T-helper 1 cell treated with Interleukin-12 subunit alpha and Interleukin-12 subunit beta and Interleukin-4 antibody, amounts not matched to agents 30 ng/mL and 1 ng/mL, for 36 hours (primary cell): Measurements from ENCODE around the gene NRG3. TPM values are rescaled to one million over a fixed set of nuclear protein-coding genes. Genes with fewer than 3 reads are reported as not detected.

Experiments used
- intact Hi-C: fragments of 100-400 bp; cut with micrococcal nuclease; formaldehyde crosslinking; loops from one replicate; pipeline ENCODE4 v1.15.1; 2024
- total RNA-seq: library from RNA; stranded (reverse); gene quantifications from 2 replicates; pipeline ENCODE4 v1.2.3, GENCODE V29; 2022

Gene NRG3
- total RNA-seq, 1 donor from 2014 or later, result not detected

DNA sequence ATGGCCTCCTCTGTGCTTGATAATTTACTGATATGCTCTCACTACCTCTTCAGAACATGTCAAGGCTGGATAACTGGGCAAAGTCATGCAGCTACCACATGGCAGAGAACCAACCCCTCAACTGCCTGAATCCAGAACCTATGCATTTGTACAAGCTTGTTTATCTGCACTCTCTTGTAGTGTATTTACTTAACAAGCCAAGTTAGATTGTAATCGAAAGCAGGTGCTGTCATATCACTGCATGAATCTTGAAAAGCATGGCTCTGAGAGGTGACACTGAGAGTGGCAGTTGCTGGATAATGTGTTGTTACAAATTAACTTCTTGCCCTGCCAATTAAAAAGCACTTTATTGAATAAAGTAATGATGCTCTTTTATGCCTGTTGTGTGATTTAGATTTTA is 588.6 kb downstream of the NRG3 start:
- intact Hi-C loops, result no loop called here

DNA sequence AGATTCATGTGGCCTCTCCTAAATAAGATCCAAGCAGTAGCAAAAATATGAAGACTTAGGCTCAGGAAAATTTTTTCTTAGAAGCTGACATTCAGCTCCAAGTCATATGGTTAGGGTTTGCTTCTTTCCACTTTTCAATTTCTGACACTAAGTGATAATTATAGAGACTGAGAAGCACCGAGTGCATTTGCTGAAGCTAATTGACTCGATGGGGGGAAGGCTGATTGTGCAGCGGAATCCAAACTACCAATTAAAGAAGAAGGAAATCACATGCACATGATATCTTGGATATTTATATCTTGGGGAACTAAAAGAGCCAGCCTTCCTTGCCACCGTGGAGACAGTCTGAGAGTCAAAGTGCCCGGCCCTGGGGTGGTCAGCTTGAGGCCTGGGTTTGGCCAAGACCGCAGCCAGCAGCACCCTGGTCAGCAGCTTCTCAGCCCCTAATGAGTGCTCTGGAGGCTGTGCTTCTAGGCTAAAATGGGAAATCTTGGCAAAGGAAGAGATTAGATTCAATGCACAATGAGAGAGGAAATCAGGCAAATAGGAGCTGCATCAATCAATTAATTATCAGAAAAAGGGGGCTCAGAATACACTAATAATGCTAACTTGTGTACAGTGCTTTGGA is 589.3 kb downstream of the NRG3 start:
- intact Hi-C loops, result no loop called here

DNA sequence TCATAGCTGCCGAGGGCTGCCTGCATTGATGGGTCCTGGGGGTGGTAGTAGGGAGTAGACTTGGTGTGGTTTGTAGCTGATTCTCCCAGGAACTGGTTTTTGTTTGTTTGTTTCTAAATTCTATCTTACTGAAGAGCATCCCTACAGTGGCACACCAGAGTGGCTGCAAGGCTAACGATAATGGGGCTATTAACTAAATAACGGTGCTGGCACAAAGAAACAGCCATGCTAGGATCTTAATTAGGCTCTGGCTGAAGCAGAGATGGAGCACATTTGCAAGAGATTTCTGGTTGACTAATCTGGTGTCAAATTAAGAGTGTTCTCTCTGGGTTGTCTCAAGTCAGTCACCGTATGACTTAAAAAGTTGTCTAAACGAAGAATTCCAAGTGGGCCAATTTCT is 590.0 kb downstream of the NRG3 start:
- intact Hi-C loops, result no loop called here

DNA sequence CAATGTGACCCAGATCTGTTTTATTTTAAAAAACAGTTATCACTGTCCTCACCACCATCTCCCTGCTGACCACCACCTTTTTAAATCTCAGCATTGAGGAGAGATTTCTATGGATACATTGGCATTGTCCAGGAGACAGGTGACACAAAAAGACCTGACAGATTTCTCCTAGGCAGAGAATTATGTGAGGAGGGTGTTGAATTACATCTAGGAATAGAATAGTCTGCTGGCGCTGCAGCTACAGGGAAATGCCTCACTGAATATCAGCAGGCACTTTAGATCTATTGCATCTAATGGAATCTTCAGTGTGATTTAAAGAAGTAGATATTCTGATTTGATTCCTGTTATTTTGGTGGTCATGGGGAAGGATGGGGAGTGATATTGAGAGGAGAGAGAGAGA is 593.5 kb downstream of the NRG3 start:
- intact Hi-C loops, result no loop called here

DNA sequence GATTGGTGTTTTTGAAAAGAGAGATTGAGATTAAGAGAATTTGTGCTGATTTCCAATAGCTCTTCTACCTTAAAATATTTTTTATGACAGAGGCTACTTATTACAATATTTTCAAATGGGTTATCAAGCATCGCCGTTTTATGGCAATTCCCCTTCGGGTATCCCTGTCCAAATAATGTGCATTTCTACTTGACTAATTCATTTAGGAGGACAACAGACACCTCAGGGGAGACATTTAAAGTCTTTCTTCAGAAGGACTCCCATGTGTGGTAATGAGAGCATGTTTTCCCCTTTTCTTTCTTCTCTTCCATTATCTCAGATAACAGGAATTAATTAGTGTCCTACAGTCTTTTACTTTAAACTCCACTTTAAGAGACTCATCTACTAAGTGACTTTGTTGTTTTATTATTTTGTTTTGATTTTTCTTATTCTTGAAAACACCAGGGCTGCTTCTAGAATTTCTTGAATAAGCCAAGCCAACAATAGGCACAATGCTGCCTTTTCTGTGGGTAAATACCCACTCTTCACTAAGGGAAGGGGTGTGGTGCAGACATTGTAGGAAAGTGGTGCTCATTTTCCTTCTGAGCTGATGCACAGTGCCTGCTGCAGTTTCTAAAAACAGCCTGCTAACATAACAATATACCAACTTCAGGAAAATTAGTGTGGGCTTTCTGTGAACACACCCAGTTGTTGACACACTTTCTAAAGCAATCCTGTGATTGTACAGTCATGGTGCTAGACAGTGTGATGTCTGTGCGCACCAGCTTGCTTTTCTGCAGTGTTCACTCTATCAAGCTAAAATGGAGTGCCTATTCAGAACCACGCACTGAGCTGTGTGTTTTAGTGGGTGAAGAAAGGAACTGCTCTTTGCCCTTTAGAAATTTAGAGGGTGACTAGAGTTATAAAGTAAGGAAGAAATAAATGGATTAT is 597.7 kb downstream of the NRG3 start:
- intact Hi-C loops, result no loop called here

DNA sequence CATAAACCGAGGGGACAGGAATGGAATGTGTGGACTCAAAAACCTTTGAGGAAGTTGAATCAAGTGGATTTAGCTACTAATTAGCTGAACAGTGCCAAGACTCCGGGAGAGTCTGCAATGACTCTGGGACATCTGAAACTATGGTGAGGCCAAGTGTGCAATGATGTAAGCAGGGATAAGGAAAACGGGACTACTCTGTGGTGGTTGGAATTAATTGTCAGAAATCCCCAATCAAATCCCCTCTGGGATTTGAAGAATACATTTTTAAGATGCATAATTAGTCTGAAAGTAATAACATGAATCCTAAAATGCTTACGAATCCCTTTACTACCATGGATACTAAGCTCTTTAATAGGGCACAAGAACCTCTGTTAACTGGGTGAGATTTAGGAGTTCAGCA is 602.8 kb downstream of the NRG3 start:
- intact Hi-C loops, result no loop called here

DNA sequence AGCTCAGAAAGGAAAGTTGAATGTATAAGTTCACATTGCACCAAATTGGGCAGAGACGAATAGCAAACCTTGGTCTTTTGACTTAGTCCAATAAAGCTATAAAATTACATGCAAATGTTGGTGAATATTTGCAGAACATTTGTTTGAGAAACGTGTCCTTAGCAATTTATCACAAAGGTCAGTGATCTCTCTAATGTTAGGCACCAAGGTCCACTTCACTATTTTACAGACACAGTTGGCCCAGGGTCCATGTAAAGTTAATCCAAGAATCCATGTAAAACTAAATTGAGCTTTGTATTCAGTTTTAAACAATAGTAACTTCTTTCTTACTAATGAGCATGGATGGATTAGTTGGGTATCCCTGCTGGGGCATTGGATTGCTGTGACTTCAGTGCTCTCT is 617.7 kb downstream of the NRG3 start:
- intact Hi-C loops, result no loop called here

DNA sequence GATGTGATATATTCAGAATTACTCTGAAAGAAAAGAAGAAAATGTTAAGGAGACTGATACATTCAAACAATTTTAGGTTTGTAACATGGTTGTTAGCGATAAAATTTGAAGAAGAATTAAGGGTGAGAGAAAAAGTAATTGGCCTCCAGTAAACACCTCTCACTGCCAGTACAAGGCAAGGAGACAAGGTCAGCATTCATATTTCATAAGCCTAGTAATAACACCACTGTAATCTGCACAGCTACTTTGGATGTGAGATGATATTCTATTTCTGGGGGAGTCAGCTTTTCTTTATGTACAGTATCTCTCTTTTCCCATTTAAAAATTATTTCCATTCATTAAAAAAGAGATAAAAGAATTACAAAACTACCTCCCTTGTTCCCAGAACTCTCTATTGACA is 621.1 kb downstream of the NRG3 start:
- intact Hi-C loops, result no loop called here

DNA sequence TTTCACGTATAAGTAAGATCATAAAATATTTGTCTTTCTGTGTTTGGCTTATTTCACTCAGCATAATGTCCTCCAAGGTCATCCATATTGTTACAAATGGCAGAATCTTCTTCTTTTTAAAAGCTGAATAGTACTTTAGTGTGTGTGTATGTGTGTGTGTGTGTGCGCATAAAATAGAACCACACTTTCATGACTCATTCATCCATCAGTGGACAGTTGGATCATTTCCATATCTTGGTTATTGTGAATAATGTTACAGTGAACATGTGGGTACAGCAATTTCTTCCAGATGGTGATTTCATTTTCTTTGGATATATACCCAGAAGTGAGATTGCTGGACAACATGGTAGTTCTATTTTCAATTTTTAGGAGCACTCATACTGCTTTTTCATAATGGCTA is 622.4 kb downstream of the NRG3 start:
- intact Hi-C loops, result no loop called here

DNA sequence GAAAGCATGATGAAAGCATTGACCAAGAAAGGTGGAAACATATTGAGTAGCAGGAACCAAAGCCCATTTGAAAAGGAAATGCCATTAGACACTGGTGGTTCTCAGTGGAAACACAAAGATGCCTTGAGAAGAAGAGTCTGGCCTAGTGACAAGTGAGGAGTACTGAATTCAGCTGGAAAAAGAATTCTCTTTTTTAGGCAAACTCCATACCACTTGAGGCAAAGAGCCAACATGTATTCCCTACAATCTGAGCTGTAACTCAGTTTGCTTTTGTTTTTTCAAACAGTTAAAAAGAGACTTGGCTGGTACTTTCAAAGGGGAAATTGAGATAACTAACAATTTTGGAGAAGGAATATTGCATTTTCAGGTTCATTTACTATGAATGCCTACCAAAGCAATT is 624.0 kb downstream of the NRG3 start:
- intact Hi-C loops, result no loop called here

DNA sequence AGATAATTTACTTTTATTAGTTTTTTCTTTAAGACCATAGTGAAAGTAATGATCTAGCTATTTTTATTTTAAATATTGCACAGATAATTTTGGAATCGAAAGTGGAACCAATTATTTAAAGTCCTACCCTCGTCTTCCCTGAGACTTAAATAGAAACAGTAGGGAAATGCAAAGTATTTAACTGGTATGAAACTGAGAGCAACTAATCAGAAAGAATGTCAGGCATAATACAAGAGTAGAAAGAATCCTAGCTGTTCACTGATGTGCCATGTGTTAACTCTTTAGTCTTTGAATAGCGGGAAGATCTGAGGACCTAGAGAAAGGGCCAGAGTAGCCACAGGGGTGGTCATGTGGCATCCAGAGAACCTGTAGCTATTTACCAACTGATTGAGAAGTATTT is 630.0 kb downstream of the NRG3 start:
- intact Hi-C loops, result no loop called here

DNA sequence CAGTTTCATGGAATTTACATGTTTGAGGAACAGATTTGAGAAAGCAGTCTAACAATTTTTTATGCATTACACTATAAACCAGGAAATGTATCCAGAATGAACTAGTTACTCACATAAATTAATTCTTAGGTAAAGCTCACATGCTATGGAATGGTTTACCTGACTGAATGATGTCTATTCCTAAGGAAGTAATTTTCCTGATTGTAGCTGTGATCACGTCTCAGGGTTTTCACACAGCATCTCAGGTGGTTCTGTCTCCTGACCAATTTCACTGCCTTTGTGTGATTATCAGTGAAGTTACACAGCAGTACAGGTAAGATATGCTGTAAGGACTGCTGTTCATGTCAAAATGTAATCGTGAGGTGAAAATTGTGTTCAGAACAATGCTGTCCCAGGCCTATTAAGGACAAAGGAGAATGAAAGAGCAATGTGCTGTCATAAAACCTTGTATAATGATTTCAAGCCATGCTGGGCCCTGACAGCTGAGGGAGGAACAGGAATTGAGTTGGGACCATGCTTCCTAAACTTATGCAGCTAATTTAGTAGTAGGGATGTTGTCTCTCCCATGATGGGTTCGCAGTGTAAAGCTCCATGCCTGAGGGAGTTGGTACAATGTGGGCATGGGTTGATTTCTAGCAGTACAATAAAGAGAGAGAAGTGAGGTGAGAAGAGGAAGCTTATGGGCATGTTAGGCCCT is 631.8 kb downstream of the NRG3 start:
- intact Hi-C loops, result no loop called here

DNA sequence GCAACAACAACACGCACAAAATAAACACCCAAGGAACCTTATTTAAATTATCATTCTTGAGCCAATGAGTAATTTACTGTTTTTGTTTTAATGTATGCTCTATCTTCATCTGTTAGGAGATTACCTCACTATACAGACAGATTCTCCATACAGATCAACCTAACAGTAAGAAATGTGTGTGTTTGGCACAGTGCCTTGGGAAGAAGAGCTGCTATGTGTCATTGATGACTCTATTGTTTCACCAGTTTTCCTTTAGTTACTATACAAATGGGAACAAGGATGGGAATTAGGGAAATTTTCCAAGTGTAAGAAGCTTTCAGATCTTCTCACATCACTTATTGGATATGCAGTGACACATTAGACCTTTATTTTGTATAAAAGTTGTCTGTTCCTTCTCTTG is 640.3 kb downstream of the NRG3 start:
- intact Hi-C loops, result no loop called here

DNA sequence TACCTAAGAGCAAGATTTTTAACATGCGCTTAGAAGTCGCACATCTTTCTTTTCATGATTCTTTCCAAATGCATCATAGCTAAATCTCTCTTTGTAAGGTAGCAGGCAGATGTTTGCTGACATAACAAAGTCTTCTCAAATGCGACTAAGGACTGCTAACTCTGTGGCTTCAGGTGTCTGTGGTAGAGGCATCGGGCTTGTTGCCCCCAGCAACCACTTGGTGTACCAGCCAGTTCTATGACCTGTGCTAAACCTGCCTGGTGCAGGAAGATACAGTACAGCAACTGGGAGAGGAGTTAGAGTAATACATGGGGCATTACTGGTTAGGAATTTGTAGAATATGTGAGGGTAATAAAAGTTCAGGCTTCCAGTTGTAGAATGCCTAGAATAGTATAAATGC is 654.1 kb downstream of the NRG3 start:
- intact Hi-C loops, result no loop called here

DNA sequence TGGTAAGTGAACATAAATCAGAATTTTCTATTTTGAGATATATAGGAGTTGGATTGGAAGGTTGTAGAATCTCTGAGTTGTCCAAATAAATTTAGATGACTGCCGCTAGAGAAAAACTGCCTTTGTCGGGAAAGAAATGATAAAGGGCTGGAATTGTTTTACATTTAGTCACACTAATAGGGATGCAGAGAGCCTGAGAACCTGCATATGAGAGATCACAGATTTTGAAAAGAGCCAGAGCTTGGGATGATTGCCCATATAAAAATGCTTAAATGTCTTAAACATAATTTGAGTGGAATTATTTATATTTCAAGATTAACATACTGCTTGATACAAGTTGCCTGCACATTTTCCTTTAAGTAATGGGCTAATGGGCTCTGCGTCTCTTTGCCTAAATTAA is 660.5 kb downstream of the NRG3 start:
- intact Hi-C loops, result no loop called here

DNA sequence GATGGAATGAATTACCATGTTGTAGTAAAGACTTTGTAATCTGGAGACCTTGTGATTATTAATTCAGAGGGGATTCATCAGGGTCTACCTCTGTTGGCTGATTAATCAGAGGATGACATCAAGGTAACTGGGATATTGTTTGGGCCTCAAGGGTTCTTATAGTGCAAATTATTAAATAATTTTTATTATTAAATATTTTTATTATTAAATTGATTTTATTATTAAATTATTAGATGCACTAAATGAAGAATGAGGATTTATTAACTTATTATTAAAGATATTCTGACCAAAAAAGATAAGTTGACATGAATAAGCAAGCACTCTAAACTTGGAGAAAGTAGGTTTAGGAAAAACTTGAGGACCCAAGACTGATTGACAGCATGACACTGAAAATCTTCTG is 661.7 kb downstream of the NRG3 start:
- intact Hi-C loops, result no loop called here

DNA sequence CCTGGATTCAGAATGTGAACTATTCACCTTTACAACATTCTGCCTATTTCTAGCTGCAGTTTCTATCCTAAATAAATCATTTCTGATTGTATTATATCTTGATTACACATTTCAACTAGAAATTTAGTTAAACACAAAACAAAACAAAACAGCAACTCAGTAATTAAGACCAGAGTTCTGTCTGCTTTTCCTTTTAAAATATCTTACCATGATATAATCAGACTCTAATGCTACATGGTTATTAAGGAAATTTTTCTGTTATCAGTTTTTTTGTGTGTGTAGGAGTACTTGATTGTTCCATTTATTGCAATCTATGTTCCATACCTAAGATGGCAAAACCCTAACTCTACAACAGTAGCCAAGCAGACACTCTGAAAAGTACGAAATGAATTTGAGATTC is 663.3 kb downstream of the NRG3 start:
- intact Hi-C loops, result no loop called here

DNA sequence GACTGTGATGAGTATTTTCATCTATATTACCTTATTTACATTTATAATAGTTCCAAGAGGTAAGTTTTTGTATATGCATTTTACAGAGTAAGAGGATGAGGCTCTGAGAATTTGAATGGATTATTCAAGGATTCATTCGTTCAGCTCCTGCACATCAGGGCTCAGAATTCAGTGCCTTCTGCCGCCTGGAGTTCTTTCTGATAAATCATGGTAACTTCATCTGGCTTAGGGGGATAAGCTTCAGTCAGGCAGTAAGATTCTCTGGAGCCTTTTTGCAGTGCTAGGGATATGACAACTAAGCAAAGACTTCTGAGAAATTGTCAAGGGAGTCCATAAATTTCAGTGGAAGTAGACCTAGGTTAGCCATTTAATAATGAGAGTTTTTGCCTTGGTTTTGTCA is 668.6 kb downstream of the NRG3 start:
- intact Hi-C loops, result no loop called here

DNA sequence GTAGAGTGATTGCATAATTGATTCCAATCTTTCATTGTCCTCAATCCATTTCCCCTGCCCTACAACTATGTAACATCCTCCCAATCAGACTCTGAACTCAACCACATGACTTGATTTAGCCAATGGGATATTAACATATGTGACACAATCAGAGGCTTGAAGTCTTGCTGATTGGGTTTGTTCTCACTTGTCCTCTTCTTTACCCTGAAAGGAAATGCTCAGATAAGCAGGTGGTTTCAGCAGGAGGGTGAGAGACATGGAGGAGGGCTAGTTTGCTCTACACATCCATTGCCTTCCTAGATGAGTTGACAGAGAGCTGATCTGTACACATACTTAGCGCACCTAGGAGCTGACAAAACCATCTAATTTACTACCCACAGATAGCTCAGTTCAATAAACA is 669.4 kb downstream of the NRG3 start:
- intact Hi-C loops, result no loop called here

DNA sequence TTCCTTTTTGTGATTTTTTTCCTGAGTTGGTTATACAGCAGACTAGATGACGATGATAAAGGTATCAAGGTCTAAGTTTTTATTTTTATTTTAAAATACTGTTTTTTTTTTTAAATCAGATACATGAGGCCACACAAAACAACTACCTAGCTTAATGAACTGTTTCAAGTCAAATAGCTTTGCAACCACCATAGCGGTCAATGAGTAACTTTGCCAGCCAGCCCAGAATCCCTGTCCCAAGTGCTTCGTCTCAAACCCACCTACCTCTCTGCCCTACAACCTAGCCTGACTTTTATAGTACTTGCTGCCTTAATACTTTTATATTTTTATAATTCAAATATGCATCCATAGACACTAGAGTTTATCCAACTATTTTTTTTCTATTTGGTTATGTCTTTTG is 676.5 kb downstream of the NRG3 start:
- intact Hi-C loops, result no loop called here

DNA sequence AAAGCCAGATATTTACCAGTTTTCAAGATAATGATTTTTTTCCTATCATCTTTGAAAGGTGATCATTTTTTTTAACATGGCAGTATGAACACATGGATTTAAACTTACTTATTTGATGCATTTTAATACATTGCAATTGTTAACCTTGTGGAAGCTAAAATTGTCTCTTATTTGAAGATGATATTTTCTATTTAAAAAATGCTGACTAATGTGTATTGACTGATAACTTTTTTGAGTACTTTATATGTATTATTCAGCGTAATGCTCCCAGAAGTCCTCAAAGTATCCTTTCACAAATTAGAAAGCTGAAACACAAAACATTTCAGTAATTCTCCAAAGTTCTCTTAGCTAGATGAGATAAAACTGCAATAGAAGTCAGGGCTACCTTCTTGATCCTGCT is 677.3 kb downstream of the NRG3 start:
- intact Hi-C loops, result no loop called here

DNA sequence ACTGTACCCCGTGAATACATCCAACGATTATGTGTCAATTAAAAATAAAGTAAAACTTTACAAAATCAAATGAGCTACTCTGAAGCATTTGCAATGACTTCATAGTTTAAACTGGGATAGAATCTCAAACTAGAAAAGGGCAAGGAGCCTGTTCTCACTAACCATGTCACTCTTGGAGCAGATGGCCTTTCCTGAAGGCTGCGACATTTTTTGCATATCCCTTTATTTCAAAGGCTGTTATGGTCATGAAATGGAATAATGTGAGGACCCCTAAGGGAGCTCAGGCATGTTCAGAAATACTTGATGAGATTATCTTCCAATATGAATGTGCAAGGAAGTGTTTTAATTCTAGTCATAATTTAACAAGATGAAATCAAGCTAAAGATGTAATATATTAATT is 679.4 kb downstream of the NRG3 start:
- intact Hi-C loops, result no loop called here
